ENCODE results near the gene BACH2. TPM values are rescaled to one million over a fixed set of nuclear protein-coding genes. Genes with fewer than 3 reads are reported as not detected.

BACH2 gene
- total and polyA plus RNA-seq, 2 of the 8 experiments (the other 6 are each of a cell fraction or from before 2014, with no cell fraction given): 1.9 to 5.9 TPM

DNA sequence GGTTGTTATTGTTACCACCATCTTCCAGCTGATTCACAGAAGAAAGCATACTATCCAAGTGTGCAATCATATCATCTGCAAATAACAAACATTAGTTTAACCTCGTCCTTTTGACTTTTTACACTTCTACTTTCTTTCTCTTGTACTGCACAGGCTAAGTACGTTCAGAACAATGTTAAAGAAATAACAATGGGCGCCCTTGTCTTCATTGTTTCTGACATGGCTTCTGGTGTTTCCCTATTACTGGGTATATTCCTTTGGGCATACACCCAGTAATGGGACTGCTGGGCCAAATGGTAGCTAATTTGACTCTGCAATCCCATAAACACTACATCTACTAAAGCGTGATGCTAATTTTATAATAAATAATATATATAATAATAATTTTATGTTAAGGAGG is 255.7 kb downstream of the BACH2 start:
- 92% methylated on average over 4 of the region's 4 CpGs; no CpG with 5 or more reads in 1 of the 2 experiments for WGBS, 2 experiments (ENCODE audit: extremely low coverage in 1 of 2, insufficient coverage in 1 of 2, insufficient read length in 1 of 2, insufficient replicate concordance in 2 of 2, low coverage in 1 of 2, low lambda C conversion rate in 2 of 2, missing lambda C conversion rate in 1 of 2)
- Histone ChIP-seq H3K4me3 (ENCODE audit: extremely low read depth in 1 of 4, insufficient read depth in 2 of 4, low read depth in 3 of 4, low read length in 4 of 4) (no peak overlapping the region), H4K91ac (replicated peaks; ENCODE audit: insufficient read length, low read length) (no peak overlapping the region), H3K79me1 (ENCODE audit: low read depth, low read length) (no peaks in the 10 kb centered on the region; the same call in 1 of the 2 replicates), H3K23me2 (ENCODE audit: low read depth, low read length) (no peaks in the 10 kb centered on the region), H3K14ac (ENCODE audit: insufficient read length) (no peak overlapping the region), H2AFZ (ENCODE audit: low read length) (no peak overlapping the region), H3K9me3 (ENCODE audit: insufficient read depth in 2 of 2, low read depth in 1 of 2, low read length in 1 of 2) (no peaks in the 10 kb centered on the region), H3K18ac (ENCODE audit: extremely low read depth, low read length) (no peak overlapping the region), H3K36me3 (ENCODE audit: control insufficient read depth in 2 of 4, insufficient read depth in 4 of 4, low read length in 3 of 4) (no peaks in the 10 kb centered on the region), H3K9ac (replicated peaks in 1 of 4; ENCODE audit: extremely low read depth in 1 of 4, low read depth in 3 of 4, low read length in 3 of 4) (no peak overlapping the region), H3K4ac (replicated peaks; ENCODE audit: insufficient read length, low read depth, low read length) (no peak overlapping the region), H3K4me2 (ENCODE audit: insufficient read depth in 1 of 2, low read depth in 2 of 2, low read length in 2 of 2) (no peak overlapping the region), H2BK15ac (ENCODE audit: low read length) (no peak overlapping the region), H2BK120ac (replicated peaks; ENCODE audit: low read depth, low read length) (no peak overlapping the region), H4K5ac (ENCODE audit: insufficient read length, low read depth, low read length) (no peak overlapping the region), H3K56ac (replicated peaks; ENCODE audit: insufficient read length, low read depth, low read length) (no peak overlapping the region), H4K20me1 (replicated peaks in 1 of 2; ENCODE audit: control insufficient read depth in 1 of 2, insufficient read depth in 2 of 2, low read length in 2 of 2) (no peaks in the 10 kb centered on the region), H2BK20ac (ENCODE audit: low read length) (no peak overlapping the region), H2BK5ac (ENCODE audit: low read depth, low read length) (no peak overlapping the region), H3K23ac (ENCODE audit: insufficient read length) (no peak overlapping the region), H3K27ac (ENCODE audit: low read depth, low read length) (no peak overlapping the region), H4K8ac (ENCODE audit: extremely low read depth, insufficient read depth, low read length) (no peak overlapping the region), H2BK12ac (ENCODE audit: low read depth, low read length) (no peak overlapping the region), H3K27me3 (replicated peaks in 1 of 4; ENCODE audit: control insufficient read depth in 3 of 4, extremely low read depth in 1 of 4, insufficient read depth in 3 of 4, low read length in 3 of 4) (no peaks in the 10 kb centered on the region), H3K4me1 (replicated peaks in 1 of 4; ENCODE audit: control insufficient read depth in 3 of 4, insufficient read depth in 4 of 4, low read length in 3 of 4) (peaks cover 0 to 6% (median 3%) of the 10 kb centered on the region in 4 experiments; a peak in 2 of 7 replicates), H2AK5ac (ENCODE audit: low read depth, low read length) (no peak overlapping the region), H3K79me2 (ENCODE audit: control insufficient read depth in 1 of 2, insufficient read depth in 2 of 2, low read length in 2 of 2) (no peaks in the 10 kb centered on the region)
- DNase-seq (ENCODE audit: low read depth in 1 of 2, low spot score in 2 of 2) (no peak), FAIRE-seq (no peak)
- CTCF ChIA-PET (ENCODE audit: partially characterized antibody): no interaction called here
- POLR2A ChIA-PET (ENCODE audit: partially characterized antibody): no interaction called here
- TF ChIP-seq RAD21 (IDR thresholded peaks at IDR 0.05 in 1 of 2, conservative IDR thresholded peaks at IDR 0.05 in 1 of 2; ENCODE audit: low read depth in 2 of 2, low read length in 2 of 2) (no peak), CHD2 (IDR thresholded peaks at IDR 0.05; ENCODE audit: low read length) (no peak), SP1 (IDR thresholded peaks at IDR 0.05; ENCODE audit: low read depth, low read length) (no peak), JUND (IDR thresholded peaks at IDR 0.05; ENCODE audit: low read length) (no peak), EZH2 (IDR thresholded peaks at IDR 0.05; ENCODE audit: low read depth, low read length, severe bottlenecking) (no peak), HDAC2 (IDR thresholded peaks at IDR 0.05; ENCODE audit: borderline replicate concordance in 1 of 2, low read depth in 2 of 2, low read length in 2 of 2) (no peak), PHF8 (conservative IDR thresholded peaks at IDR 0.05; ENCODE audit: low read depth, low read length) (no peak), POU5F1 (IDR thresholded peaks at IDR 0.05; ENCODE audit: low read depth, low read length) (no peak)
- TF ChIP-seq, protein P1, sequence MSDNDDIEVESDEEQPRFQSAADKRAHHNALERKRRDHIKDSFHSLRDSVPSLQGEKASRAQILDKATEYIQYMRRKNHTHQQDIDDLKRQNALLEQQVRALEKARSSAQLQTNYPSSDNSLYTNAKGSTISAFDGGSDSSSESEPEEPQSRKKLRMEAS (IDR thresholded peaks at IDR 0.05): no peak
- TF ChIP-seq, protein P2, sequence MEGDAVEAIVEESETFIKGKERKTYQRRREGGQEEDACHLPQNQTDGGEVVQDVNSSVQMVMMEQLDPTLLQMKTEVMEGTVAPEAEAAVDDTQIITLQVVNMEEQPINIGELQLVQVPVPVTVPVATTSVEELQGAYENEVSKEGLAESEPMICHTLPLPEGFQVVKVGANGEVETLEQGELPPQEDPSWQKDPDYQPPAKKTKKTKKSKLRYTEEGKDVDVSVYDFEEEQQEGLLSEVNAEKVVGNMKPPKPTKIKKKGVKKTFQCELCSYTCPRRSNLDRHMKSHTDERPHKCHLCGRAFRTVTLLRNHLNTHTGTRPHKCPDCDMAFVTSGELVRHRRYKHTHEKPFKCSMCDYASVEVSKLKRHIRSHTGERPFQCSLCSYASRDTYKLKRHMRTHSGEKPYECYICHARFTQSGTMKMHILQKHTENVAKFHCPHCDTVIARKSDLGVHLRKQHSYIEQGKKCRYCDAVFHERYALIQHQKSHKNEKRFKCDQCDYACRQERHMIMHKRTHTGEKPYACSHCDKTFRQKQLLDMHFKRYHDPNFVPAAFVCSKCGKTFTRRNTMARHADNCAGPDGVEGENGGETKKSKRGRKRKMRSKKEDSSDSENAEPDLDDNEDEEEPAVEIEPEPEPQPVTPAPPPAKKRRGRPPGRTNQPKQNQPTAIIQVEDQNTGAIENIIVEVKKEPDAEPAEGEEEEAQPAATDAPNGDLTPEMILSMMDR (IDR thresholded peaks at IDR 0.05; ENCODE audit: control extremely low read depth in 1 of 3, insufficient read depth in 1 of 3, low read depth in 1 of 3, low read length in 3 of 3): no peak
